HepG2 (cell line): ENCODE data around the gene ZDHHC11. TPM values are rescaled to one million over a fixed set of nuclear protein-coding genes. Genes with fewer than 3 reads are reported as not detected.

Source experiments
- CENPT ChIP-seq: sonication (generic); formaldehyde crosslinking; IDR thresholded peaks from 2 replicates; pipeline ENCODE4 v1.8.0; 2022; ENCODE audit warnings: low read depth, mild to moderate bottlenecking, moderate library complexity, missing genetic modification reagents
- EHMT2 ChIP-seq: fragments of 200-600 bp; sonication (generic); IDR thresholded peaks from 2 replicates; pipeline ENCODE4 v1.7.0; 2017; ENCODE audit warnings: antibody characterized with exemption, low read depth, low read length, borderline replicate concordance
- ERF ChIP-seq: IDR thresholded peaks from 2 replicates; pipeline ENCODE4 v1.6.1; 2018; ENCODE audit warnings: missing biosample characterization, missing genetic modification reagents
- FOXA1 ChIP-seq, 2 experiments: fragments of 450-650 bp in 1 of 2; sonication (generic) in 1 of 2; formaldehyde crosslinking in 1 of 2; IDR thresholded peaks; 2 replicates each; pipeline versions ENCODE4 v1.4.0 to v1.6.1; 2016 to 2020; ENCODE audit warnings: missing genetic modification reagents in 1 of 2
- HNRNPUL1 ChIP-seq: fragments of 200-400 bp; formaldehyde crosslinking; IDR thresholded peaks from 2 replicates; pipeline ENCODE4 v1.6.1; 2017; ENCODE audit warnings: low read depth, mild to moderate bottlenecking, low read length, moderate library complexity
- JUNB ChIP-seq: sonication (generic); formaldehyde crosslinking; IDR thresholded peaks from 2 replicates; pipeline ENCODE4 v1.8.0; 2022; ENCODE audit warnings: missing genetic modification reagents, mild to moderate bottlenecking, borderline replicate concordance
- NCOR1 ChIP-seq: fragments of 200-600 bp; sonication (generic); IDR thresholded peaks from 2 replicates; pipeline ENCODE4 v1.7.0; 2017; ENCODE audit warnings: antibody characterized with exemption, low read length, borderline replicate concordance
- NFKB2 ChIP-seq: sonication (generic); formaldehyde crosslinking; IDR thresholded peaks from 2 replicates; pipeline ENCODE4 v1.4.0; 2020; ENCODE audit warnings: missing genetic modification reagents, borderline replicate concordance
- RFX5 ChIP-seq: IDR thresholded peaks from 2 replicates; pipeline ENCODE4 v1.6.1; 2011; ENCODE audit warnings: low read depth, low read length, improper control_type of control experiment
- RFXAP ChIP-seq: sonication (generic); formaldehyde crosslinking; IDR thresholded peaks from 2 replicates; pipeline ENCODE4 v1.4.0; 2020; ENCODE audit warnings: missing genetic modification reagents, borderline replicate concordance
- SKI ChIP-seq: fragments of 450-650 bp; IDR thresholded peaks from one replicate; pipeline ENCODE4 v1.6.1; 2018; ENCODE audit warnings: mild to moderate bottlenecking; ENCODE audit not compliant: partially characterized antibody
- SOX5 ChIP-seq: IDR thresholded peaks from 2 replicates; pipeline ENCODE4 v1.6.1; 2016; ENCODE audit warnings: borderline replicate concordance
- SRSF1 ChIP-seq: fragments of 200-400 bp; formaldehyde crosslinking; optimal IDR thresholded peaks from 2 replicates; pipeline ENCODE3; 2017; ENCODE audit warnings: mild to moderate bottlenecking, low read depth, low read length, moderate library complexity
- TARDBP ChIP-seq: sonication (generic); formaldehyde crosslinking; IDR thresholded peaks from 2 replicates; pipeline ENCODE4 v1.8.0; 2022; ENCODE audit warnings: mild to moderate bottlenecking, missing genetic modification reagents
- ZBTB7B ChIP-seq: sonication (generic); formaldehyde crosslinking; IDR thresholded peaks from 2 replicates; pipeline ENCODE4 v1.4.0; 2020; ENCODE audit warnings: missing genetic modification reagents
- ZNF230 ChIP-seq: sonication (generic); formaldehyde crosslinking; IDR thresholded peaks from 2 replicates; pipeline ENCODE4 v1.4.0; 2020; ENCODE audit warnings: mild to moderate bottlenecking, missing genetic modification reagents
- ZNF331 ChIP-seq: sonication (generic); formaldehyde crosslinking; IDR thresholded peaks from 2 replicates; pipeline ENCODE4 v1.4.0; 2020; ENCODE audit warnings: missing genetic modification reagents
- ZNF547 ChIP-seq: sonication (generic); formaldehyde crosslinking; IDR thresholded peaks from 2 replicates; pipeline ENCODE4 v1.5.1; 2020; ENCODE audit warnings: mild to moderate bottlenecking, missing genetic modification reagents
- ZNF773 ChIP-seq: sonication (generic); formaldehyde crosslinking; IDR thresholded peaks from 2 replicates; pipeline ENCODE4 v1.4.0; 2020; ENCODE audit warnings: missing genetic modification reagents, borderline replicate concordance
- polyA plus RNA-seq, 8 experiments: library from polyadenylated mRNA; depleted of rRNA in 3 of 8; stranded (reverse) in 7 of 8; unstranded in 1 of 8; fragments of >200 nt; fragmentation: Illumina TruSeq in 4 of 8; extraction: Trizol in 4 of 8; gene quantifications; 2 replicates each; pipeline versions ENCODE4 v1.2.1 to v1.2.3, GENCODE V29; 2011 to 2016; ENCODE audit warnings: low read depth in 4 of 8, missing spikeins in 1 of 8, mixed read lengths in 1 of 8; ENCODE audit not compliant: insufficient read depth in 1 of 8
- total RNA-seq, 5 experiments: library from RNA; depleted of rRNA; stranded (reverse); fragments of >200 nt; fragmentation: Illumina TruSeq; extraction: Trizol; gene quantifications; 2 replicates each; pipeline ENCODE4 v1.2.3, GENCODE V29; 2016; ENCODE audit warnings: low read depth in 1 of 5
- TF ChIP-seq, protein P1 (sequence below): sonication (generic); formaldehyde crosslinking; IDR thresholded peaks from 2 replicates; pipeline ENCODE4 v1.5.1; 2020; ENCODE audit warnings: mild to moderate bottlenecking, missing genetic modification reagents, borderline replicate concordance
- TF ChIP-seq, protein P2 (sequence below): IDR thresholded peaks from 2 replicates; pipeline ENCODE4 v1.6.1; 2012; ENCODE audit warnings: low read depth, low read length, improper control_type of control experiment
- TF ChIP-seq, protein P3 (sequence below): IDR thresholded peaks from 2 replicates; pipeline ENCODE4 v1.6.1; 2018; ENCODE audit warnings: missing genetic modification reagents

The ZDHHC11 gene
- total and polyA plus RNA-seq, 2 of the 13 experiments (the other 11 are each of a cell fraction or from before 2014, with no cell fraction given), result 2.1 to 4.0 TPM

DNA sequence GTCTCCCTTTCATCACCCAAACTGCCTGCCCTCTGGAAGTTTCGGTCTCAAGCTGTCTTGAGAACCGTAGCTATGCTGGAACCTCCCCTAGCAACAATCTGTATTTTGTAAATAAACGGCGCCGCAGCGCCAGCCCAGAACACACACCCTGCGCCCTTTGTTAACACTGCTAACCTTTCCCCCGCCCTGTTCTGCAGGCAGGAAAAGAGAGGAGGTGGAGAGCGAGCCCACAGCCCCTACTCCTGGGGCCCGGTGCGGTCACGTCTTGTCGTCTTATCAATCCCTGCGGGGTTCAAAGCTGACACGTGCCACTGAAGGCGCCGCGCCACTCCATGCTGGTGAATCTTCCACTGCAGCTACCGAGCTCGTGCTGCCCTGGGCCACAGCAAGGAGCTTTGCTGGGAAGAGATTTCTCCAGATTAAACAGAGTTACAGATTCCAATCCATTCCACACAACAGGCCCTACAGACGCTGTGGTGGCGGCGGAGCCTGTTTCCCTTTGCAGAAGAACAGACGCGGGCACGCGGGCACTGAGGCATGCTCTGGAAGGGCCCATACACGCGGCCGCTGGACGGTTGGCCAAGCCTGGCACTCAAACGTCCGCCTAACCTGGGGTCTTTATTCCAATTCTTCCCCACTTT, 91.6 kb downstream of the ZDHHC11 start (continued):
- TF ChIP-seq RFXAP (CRISPR knock-in tag), result 0 out of 2 replicates have a peak, but pooled peaks have one; percentile 50
- TF ChIP-seq NFKB2 (CRISPR knock-in tag), result peak; percentile 46; the same call in 1 of the 2 replicates
- peak; percentile 65; the same call in 1 of the 2 replicates for TF ChIP-seq RFX5
- TF ChIP-seq, protein P1, sequence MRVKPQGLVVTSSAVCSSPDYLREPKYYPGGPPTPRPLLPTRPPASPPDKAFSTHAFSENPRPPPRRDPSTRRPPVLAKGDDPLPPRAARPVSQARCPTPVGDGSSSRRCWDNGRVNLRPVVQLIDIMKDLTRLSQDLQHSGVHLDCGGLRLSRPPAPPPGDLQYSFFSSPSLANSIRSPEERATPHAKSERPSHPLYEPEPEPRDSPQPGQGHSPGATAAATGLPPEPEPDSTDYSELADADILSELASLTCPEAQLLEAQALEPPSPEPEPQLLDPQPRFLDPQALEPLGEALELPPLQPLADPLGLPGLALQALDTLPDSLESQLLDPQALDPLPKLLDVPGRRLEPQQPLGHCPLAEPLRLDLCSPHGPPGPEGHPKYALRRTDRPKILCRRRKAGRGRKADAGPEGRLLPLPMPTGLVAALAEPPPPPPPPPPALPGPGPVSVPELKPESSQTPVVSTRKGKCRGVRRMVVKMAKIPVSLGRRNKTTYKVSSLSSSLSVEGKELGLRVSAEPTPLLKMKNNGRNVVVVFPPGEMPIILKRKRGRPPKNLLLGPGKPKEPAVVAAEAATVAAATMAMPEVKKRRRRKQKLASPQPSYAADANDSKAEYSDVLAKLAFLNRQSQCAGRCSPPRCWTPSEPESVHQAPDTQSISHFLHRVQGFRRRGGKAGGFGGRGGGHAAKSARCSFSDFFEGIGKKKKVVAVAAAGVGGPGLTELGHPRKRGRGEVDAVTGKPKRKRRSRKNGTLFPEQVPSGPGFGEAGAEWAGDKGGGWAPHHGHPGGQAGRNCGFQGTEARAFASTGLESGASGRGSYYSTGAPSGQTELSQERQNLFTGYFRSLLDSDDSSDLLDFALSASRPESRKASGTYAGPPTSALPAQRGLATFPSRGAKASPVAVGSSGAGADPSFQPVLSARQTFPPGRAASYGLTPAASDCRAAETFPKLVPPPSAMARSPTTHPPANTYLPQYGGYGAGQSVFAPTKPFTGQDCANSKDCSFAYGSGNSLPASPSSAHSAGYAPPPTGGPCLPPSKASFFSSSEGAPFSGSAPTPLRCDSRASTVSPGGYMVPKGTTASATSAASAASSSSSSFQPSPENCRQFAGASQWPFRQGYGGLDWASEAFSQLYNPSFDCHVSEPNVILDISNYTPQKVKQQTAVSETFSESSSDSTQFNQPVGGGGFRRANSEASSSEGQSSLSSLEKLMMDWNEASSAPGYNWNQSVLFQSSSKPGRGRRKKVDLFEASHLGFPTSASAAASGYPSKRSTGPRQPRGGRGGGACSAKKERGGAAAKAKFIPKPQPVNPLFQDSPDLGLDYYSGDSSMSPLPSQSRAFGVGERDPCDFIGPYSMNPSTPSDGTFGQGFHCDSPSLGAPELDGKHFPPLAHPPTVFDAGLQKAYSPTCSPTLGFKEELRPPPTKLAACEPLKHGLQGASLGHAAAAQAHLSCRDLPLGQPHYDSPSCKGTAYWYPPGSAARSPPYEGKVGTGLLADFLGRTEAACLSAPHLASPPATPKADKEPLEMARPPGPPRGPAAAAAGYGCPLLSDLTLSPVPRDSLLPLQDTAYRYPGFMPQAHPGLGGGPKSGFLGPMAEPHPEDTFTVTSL (CRISPR knock-in tag), result 0 out of 2 replicates have a peak, but pooled peaks have one; percentile 37
- TF ChIP-seq SOX5 (CRISPR knock-in tag), result peak; percentile 70; the same call in 1 of the 2 replicates
- no peak for TF ChIP-seq ZNF230 (CRISPR knock-in tag)
- peak; percentile 43; the same call in 1 of the 2 replicates for TF ChIP-seq ZNF331 (CRISPR knock-in tag)
- TF ChIP-seq SKI, result peak; percentile 86
- peak; percentile 76; the same call in 1 of the 2 replicates for TF ChIP-seq NCOR1
- peak; percentile 45; the same call in 1 of the 2 replicates for TF ChIP-seq ZBTB7B (CRISPR knock-in tag)
- no peak for TF ChIP-seq FOXA1 (IDR thresholded peaks at IDR 0.05)
- TF ChIP-seq FOXA1 (CRISPR knock-in tag; IDR thresholded peaks at IDR 0.05), result peak; percentile 67
- 0 out of 2 replicates have a peak, but pooled peaks have one; percentile 23 for TF ChIP-seq ERF (CRISPR knock-in tag)
- TF ChIP-seq TARDBP (CRISPR knock-in tag), result peak; percentile 36; the same call in 1 of the 2 replicates
- TF ChIP-seq EHMT2, result no peak; the same call in 1 of the 2 replicates
- TF ChIP-seq CENPT, result no peak
- no peak for TF ChIP-seq SRSF1
- TF ChIP-seq, protein P2, sequence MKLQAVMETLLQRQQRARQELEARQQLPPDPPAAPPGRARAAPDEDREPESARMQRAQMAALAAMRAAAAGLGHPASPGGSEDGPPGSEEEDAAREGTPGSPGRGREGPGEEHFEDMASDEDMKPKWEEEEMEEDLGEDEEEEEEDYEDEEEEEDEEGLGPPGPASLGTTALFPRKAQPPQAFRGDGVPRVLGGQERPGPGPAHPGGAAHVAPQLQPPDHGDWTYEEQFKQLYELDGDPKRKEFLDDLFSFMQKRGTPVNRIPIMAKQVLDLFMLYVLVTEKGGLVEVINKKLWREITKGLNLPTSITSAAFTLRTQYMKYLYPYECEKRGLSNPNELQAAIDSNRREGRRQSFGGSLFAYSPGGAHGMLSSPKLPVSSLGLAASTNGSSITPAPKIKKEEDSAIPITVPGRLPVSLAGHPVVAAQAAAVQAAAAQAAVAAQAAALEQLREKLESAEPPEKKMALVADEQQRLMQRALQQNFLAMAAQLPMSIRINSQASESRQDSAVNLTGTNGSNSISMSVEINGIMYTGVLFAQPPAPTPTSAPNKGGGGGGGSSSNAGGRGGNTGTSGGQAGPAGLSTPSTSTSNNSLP, result peak; percentile 50; the same call in 1 of the 2 replicates
- TF ChIP-seq, protein P3, sequence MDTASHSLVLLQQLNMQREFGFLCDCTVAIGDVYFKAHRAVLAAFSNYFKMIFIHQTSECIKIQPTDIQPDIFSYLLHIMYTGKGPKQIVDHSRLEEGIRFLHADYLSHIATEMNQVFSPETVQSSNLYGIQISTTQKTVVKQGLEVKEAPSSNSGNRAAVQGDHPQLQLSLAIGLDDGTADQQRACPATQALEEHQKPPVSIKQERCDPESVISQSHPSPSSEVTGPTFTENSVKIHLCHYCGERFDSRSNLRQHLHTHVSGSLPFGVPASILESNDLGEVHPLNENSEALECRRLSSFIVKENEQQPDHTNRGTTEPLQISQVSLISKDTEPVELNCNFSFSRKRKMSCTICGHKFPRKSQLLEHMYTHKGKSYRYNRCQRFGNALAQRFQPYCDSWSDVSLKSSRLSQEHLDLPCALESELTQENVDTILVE (CRISPR knock-in tag), result 0 out of 2 replicates have a peak, but pooled peaks have one; percentile 23
- TF ChIP-seq JUNB (CRISPR knock-in tag), result no peak
- no peak for TF ChIP-seq ZNF773 (CRISPR knock-in tag)
- no peak for TF ChIP-seq HNRNPUL1
- TF ChIP-seq ZNF547, result no peak
